Prostate gland (tissue), 2 donors: Measurements from ENCODE around the gene SS18L1. TPM values are rescaled to one million over a fixed set of nuclear protein-coding genes. Genes with fewer than 3 reads are reported as not detected.

Experiments used
- DNase-seq: peaks from one replicate; pipeline ENCODE4 v3.0.0-alpha.2; 2019; ENCODE audit warnings: low spot score
- H3K27ac ChIP-seq, 2 donors: fragments of 200-600 bp; sonication (generic); 2 replicates each; pipeline ENCODE4 v1.5.1; 2017 to 2019
- H3K27me3 ChIP-seq: fragments of 200-600 bp; sonication (generic); replicated peaks from 2 replicates; pipeline ENCODE4 v1.5.1; 2019; ENCODE audit not compliant: insufficient read depth
- H3K36me3 ChIP-seq, 2 donors: fragments of 200-600 bp; sonication (generic); 1 replicate in 1 of 2; 2 replicates in 1 of 2; pipeline versions ENCODE4 v1.5.1 to v1.8.1; 2017 to 2019
- H3K4me1 ChIP-seq: fragments of 200-600 bp; sonication (generic); replicated peaks from 2 replicates; pipeline ENCODE4 v1.5.1; 2019
- H3K4me3 ChIP-seq, 2 donors: fragments of 200-600 bp; sonication (generic); 2 replicates each; pipeline ENCODE4 v1.5.1; 2017 to 2019
- H3K9me3 ChIP-seq: fragments of 200-600 bp; sonication (generic); 2 replicates; pipeline ENCODE4 v1.5.1; 2017
- POLR2A ChIP-seq: fragments of 450-650 bp; IDR thresholded peaks from one replicate; pipeline ENCODE4 v1.6.1; 2016; ENCODE audit warnings: antibody characterized with exemption, mild to moderate bottlenecking
- POLR2AphosphoS5 ChIP-seq: sonication (generic); formaldehyde crosslinking; IDR thresholded peaks from one replicate; pipeline ENCODE4 v1.6.1; 2017; ENCODE audit warnings: antibody characterized with exemption
- WGBS: methylation state at CpG from one replicate; pipeline ENCODE4 v1.1.5; 2018; 5-methylcytosine and 5-hydroxymethylcytosine counted together
- intact Hi-C: fragments of 100-400 bp; cut with DNase I; formaldehyde crosslinking; loops from one replicate; pipeline ENCODE4 v1.14.2; 2022
- total RNA-seq, 2 donors: library from RNA; depleted of rRNA; stranded (reverse); fragments of >200 nt; gene quantifications; one replicate each; pipeline ENCODE4 v1.1.0, GENCODE V29; 2016
- TF ChIP-seq, protein P1 (sequence below), 4 experiments: fragments of 200-600 bp in 2 of 4; fragments of 450-650 bp in 2 of 4; sonication (generic) in 2 of 4; IDR thresholded peaks; 1 replicate in 3 of 4; 2 replicates in 1 of 4; pipeline ENCODE4 v1.5.1; 2016 to 2019; ENCODE audit warnings: antibody characterized with exemption in 4 of 4, mild to moderate bottlenecking in 2 of 4, moderate library complexity in 2 of 4

Gene SS18L1
- total RNA-seq, 2 donors from 2014 or later, result 17.9 to 32.7 TPM

DNA sequence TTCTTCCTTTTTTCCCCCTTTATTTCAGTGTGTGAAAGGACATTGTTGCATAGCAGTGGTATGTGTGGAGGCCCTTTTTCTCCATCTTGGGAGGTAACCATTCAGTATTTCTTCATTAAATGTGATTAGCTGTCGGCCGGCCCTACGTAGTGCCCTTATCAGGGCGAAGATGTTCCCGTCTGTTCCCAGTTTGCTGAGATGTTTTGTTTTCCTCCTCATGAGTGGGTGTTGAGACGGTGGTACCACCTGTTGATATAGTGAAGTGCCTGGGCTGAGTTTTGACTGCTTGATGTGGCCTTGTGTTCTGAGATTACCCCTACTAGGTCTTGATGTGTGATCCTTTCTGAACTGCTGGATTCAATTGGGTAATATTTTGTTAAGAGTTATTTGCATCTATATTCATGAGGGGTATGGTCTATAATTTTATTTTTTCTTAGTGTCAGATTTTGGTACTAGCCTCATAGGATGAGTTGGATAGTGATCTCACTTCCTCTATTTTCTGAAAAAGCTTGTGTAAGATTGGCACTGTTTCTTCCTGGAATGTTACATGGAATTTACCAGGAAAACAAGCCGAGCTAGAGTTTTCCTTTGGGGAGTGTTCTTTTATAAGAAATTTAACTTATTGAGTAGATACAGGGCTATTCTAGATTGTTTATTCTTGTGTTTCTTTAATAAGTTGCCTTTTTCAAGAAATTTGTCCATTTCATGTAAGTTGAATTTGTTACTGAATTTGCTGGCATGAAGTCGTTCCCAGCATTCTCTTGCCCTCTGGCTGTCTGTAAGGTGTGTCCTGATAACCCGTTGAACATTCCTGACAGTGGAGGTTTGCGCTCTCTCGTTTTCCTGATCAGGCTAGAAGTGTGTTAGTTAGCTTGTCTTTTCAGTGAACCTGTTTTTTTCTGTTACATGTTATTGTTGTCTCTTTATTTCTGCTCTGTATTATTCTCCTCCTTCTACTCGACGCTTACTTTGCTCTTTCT lies 43.6 kb downstream of the SS18L1 start:
- TF ChIP-seq POLR2A (no peak), POLR2AphosphoS5 (no peak)
- TF ChIP-seq, protein P1, sequence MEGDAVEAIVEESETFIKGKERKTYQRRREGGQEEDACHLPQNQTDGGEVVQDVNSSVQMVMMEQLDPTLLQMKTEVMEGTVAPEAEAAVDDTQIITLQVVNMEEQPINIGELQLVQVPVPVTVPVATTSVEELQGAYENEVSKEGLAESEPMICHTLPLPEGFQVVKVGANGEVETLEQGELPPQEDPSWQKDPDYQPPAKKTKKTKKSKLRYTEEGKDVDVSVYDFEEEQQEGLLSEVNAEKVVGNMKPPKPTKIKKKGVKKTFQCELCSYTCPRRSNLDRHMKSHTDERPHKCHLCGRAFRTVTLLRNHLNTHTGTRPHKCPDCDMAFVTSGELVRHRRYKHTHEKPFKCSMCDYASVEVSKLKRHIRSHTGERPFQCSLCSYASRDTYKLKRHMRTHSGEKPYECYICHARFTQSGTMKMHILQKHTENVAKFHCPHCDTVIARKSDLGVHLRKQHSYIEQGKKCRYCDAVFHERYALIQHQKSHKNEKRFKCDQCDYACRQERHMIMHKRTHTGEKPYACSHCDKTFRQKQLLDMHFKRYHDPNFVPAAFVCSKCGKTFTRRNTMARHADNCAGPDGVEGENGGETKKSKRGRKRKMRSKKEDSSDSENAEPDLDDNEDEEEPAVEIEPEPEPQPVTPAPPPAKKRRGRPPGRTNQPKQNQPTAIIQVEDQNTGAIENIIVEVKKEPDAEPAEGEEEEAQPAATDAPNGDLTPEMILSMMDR (IDR thresholded peaks at IDR 0.05), result no peak
- peaks cover 4% of the 10 kb centered on the region for H3K4me1 ChIP-seq
- no peak overlapping the region for H3K27ac ChIP-seq
- H3K9me3 ChIP-seq, result no peaks in the 10 kb centered on the region
- no peak for DNase-seq
- WGBS, result 78% methylated on average over 13 of the region's 13 CpGs
- no peaks in the 10 kb centered on the region for H3K36me3 ChIP-seq
- intact Hi-C loops, result loop anchor here (10.0 kb wide), 1 partner anchor 198 kb away; the partner anchor contains the start of gene RPS21
- no peaks in the 10 kb centered on the region for H3K27me3 ChIP-seq
- H3K4me3 ChIP-seq, result no peak overlapping the region

DNA sequence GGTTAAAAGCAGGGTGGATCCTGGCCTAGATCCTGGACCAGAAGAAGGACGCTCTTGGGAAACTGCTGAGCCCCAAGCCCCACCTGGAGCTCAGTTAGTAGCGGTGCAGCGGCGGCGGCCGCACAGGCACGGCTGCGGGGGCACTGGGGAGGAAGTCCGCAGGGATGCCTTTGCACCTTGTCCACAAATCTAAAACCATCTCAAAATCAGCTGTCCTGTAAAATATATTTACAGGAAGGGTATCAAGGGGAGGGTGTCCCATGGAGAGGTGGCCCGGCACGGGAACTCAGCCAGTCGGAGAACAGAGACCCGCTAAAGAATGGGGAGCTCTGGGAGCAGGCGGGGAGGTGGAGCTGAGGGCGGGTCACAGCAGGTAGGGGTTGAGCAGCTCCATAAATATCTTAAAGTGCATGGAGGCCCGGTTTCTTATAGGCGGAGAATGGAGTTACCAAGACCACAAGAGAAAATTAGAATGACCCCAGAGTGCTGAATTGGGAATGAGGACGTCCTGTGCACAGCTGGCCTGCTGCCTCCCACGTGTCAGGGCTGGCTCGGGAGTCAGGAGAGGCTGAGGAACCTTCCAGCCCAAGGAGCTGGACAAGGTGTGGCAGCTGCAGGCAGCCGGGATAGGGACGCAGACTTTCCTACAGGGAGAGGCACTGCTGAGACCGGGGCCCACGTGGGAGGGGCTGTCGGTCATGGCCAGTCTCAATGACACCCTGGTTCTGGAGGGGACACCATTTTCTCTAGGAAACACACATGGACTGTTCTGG lies 47.3 kb downstream of the SS18L1 start:
- intact Hi-C loops, result no loop called here
- WGBS, result 75% methylated on average over 25 of the region's 25 CpGs
- no peak overlapping the region for H3K27ac ChIP-seq

GRCh38 chr20:62191781-62192559 lies 48.4 kb downstream of the SS18L1 start:
- WGBS, result 83% methylated on average over 14 of the region's 14 CpGs

More for the DNA sequence above, 47.3 kb downstream of the SS18L1 start:
- DNase-seq, result no peak
- no peaks in the 10 kb centered on the region for H3K36me3 ChIP-seq
- TF ChIP-seq, protein P1 (IDR thresholded peaks at IDR 0.05), result no peak
- TF ChIP-seq POLR2AphosphoS5 (no peak), POLR2A (no peak)
- H3K4me1 ChIP-seq, result no peaks in the 10 kb centered on the region
- H3K9me3 ChIP-seq, result no peaks in the 10 kb centered on the region
- H3K27me3 ChIP-seq, result no peaks in the 10 kb centered on the region
- no peak overlapping the region for H3K4me3 ChIP-seq

DNA sequence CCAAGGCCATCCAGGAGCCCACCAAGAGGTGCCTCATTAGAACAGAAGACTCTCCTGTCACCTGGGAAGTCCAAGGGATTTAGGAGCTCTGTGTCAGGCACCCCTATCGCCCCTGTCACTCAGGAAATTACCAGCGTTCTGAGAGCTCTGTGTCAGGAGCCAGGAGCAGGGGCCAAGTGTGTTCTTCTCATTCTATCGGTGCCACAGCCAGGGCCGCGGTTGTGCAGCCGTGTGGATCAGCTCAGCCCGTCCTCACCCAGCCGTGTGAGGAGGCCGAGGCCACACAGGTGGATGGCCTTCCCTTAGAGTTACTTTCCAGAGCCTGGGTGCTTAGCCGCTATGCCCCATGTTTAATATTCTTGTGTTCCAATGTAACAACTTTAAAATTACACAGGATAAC lies 49.1 kb downstream of the SS18L1 start:
- H3K4me3 ChIP-seq, result no peak overlapping the region
- DNase-seq, result no peak
- H3K27me3 ChIP-seq, result no peaks in the 10 kb centered on the region
- TF ChIP-seq, protein P1 (IDR thresholded peaks at IDR 0.05), result no peak
- no peak for TF ChIP-seq POLR2A
- TF ChIP-seq POLR2AphosphoS5, result no peak
- no peaks in the 10 kb centered on the region for H3K36me3 ChIP-seq
- intact Hi-C loops, result no loop called here
- WGBS, result 88% methylated on average over 10 of the region's 10 CpGs
- H3K9me3 ChIP-seq, result no peaks in the 10 kb centered on the region
- H3K4me1 ChIP-seq, result no peaks in the 10 kb centered on the region
- no peak overlapping the region for H3K27ac ChIP-seq

More at GRCh38 chr20:62191781-62192559, 48.4 kb downstream of the SS18L1 start:
- TF ChIP-seq, protein P1 (IDR thresholded peaks at IDR 0.05), result no peak
- TF ChIP-seq POLR2A, result no peak
- no peak for TF ChIP-seq POLR2AphosphoS5
- Histone ChIP-seq H3K27me3 (no peaks in the 10 kb centered on the region), H3K36me3 (no peaks in the 10 kb centered on the region), H3K9me3 (no peaks in the 10 kb centered on the region), H3K27ac (no peak overlapping the region), H3K4me1 (no peaks in the 10 kb centered on the region), H3K4me3 (no peak overlapping the region)
- intact Hi-C loops, result no loop called here
- DNase-seq, result no peak
